ENCODE measurements around the gene DAPK1. TPM values are rescaled to one million over a fixed set of nuclear protein-coding genes. Genes with fewer than 3 reads are reported as not detected.

The DAPK1 gene
- total and polyA plus RNA-seq, 2 donors (not counting 1 experiment from before 2014, with no cell fraction given), result 1.7 to 2.8 TPM

- DNase-seq (no peak), ATAC-seq (ENCODE audit: low read depth) (no peak)
- H3K9me3 ChIP-seq (ENCODE audit: control extremely low read depth in 1 of 3, control insufficient read depth in 2 of 3, insufficient read depth in 1 of 3, low read length in 2 of 3), result peaks cover 0 to 17% (median 3%) of the 10 kb centered on the region in 3 donors
- Mint-ChIP-seq H3K27me3 (no peaks in the 10 kb centered on the region), H3K4me1 (no peaks in the 10 kb centered on the region), H3K9me3 (ENCODE audit: insufficient read depth) (no peaks in the 10 kb centered on the region), H3K27ac (no peak overlapping the region), H3K4me3 (no peak overlapping the region)
- ChIA-PET POLR2A (no interaction called here), CTCF (no interaction called here)
- intact Hi-C loops (cut with micrococcal nuclease), result no loop called here
- H3K27ac ChIP-seq (ENCODE audit: low read length in 2 of 2), result no peak overlapping the region
- no peaks in the 10 kb centered on the region for H3K4me1 ChIP-seq (ENCODE audit: control insufficient read depth in 2 of 2, insufficient read depth in 2 of 2, low read length in 2 of 2)
- 95% methylated on average over 19 of the region's 19 CpGs for WGBS (ENCODE audit: insufficient coverage)
- H3K4me2 ChIP-seq (replicated peaks; ENCODE audit: low read depth, low read length, poor library complexity, severe bottlenecking), result no peak overlapping the region
- no peak overlapping the region for H2AFZ ChIP-seq (ENCODE audit: insufficient read depth, low read depth, low read length, poor library complexity, severe bottlenecking)
- H4K20me1 ChIP-seq (ENCODE audit: control insufficient read depth, insufficient read depth, low read length, poor library complexity, severe bottlenecking), result no peaks in the 10 kb centered on the region
- H3K27me3 ChIP-seq (replicated peaks in 1 of 4; ENCODE audit: control extremely low read depth in 1 of 4, control insufficient read depth in 3 of 4, insufficient read depth in 4 of 4, low read length in 3 of 4), result no peaks in the 10 kb centered on the region
- no peak overlapping the region for H3K4me3 ChIP-seq (ENCODE audit: control extremely low read depth in 1 of 5, extremely low read depth in 1 of 5, insufficient read depth in 1 of 5, low read depth in 2 of 5, low read length in 4 of 5)
- no peaks in the 10 kb centered on the region for H3K79me2 ChIP-seq (ENCODE audit: control insufficient read depth, insufficient read depth, low read length)
- H3K9ac ChIP-seq (ENCODE audit: low read length), result no peak overlapping the region
- H3K36me3 ChIP-seq (replicated peaks in 1 of 2; ENCODE audit: control extremely low read depth in 1 of 2, control insufficient read depth in 1 of 2, extremely low read depth in 1 of 2, insufficient read depth in 2 of 2, low read length in 1 of 2), result no peaks in the 10 kb centered on the region
- no peak for TF ChIP-seq EZH2 (IDR thresholded peaks at IDR 0.05; ENCODE audit: borderline replicate concordance, insufficient read depth, low read depth, low read length, poor library complexity, severe bottlenecking)
- TF ChIP-seq, protein P1, sequence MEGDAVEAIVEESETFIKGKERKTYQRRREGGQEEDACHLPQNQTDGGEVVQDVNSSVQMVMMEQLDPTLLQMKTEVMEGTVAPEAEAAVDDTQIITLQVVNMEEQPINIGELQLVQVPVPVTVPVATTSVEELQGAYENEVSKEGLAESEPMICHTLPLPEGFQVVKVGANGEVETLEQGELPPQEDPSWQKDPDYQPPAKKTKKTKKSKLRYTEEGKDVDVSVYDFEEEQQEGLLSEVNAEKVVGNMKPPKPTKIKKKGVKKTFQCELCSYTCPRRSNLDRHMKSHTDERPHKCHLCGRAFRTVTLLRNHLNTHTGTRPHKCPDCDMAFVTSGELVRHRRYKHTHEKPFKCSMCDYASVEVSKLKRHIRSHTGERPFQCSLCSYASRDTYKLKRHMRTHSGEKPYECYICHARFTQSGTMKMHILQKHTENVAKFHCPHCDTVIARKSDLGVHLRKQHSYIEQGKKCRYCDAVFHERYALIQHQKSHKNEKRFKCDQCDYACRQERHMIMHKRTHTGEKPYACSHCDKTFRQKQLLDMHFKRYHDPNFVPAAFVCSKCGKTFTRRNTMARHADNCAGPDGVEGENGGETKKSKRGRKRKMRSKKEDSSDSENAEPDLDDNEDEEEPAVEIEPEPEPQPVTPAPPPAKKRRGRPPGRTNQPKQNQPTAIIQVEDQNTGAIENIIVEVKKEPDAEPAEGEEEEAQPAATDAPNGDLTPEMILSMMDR (IDR thresholded peaks at IDR 0.05), result no peak
Measured at GRCh38 chr9:87664153-87665060, 166.7 kb downstream of the DAPK1 start.

DNA sequence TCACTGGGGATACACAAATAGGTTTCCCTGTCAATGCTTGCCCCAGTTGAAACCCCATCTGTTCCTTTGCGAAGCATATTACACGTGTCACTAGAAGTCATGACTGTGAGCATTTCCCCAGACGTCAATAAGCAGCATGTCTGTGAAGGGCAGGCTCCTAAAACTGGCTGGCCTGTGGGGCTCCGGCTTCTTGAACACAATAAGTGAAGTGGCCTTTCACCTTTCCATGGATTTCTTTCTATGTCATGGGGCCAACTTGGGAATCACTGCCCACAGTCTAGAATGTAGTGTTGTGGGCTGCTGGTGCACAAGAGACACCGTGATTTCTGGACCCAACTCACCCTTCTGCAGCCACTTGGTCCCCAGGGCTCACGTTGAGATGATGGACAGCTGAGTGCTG, 167.8 kb downstream of the DAPK1 start:
- H3K27me3 Mint-ChIP-seq, result no peaks in the 10 kb centered on the region
- H3K79me2 ChIP-seq (ENCODE audit: control insufficient read depth, insufficient read depth, low read length), result no peaks in the 10 kb centered on the region
- H3K36me3 ChIP-seq (replicated peaks in 1 of 2; ENCODE audit: control extremely low read depth in 1 of 2, control insufficient read depth in 1 of 2, extremely low read depth in 1 of 2, insufficient read depth in 2 of 2, low read length in 1 of 2), result no peaks in the 10 kb centered on the region
- H3K27ac ChIP-seq (ENCODE audit: low read length in 2 of 2), result no peak overlapping the region
- CTCF ChIA-PET, result no interaction called here
- POLR2A ChIA-PET, result no interaction called here
- H3K9me3 Mint-ChIP-seq (ENCODE audit: insufficient read depth), result no peaks in the 10 kb centered on the region
- 93% methylated on average over 6 of the region's 6 CpGs for WGBS (ENCODE audit: insufficient coverage)
- intact Hi-C loops (cut with micrococcal nuclease), result no loop called here
- DNase-seq, result no peak
- no peaks in the 10 kb centered on the region for H3K4me1 ChIP-seq (ENCODE audit: control insufficient read depth in 2 of 2, insufficient read depth in 2 of 2, low read length in 2 of 2)
- H3K4me2 ChIP-seq (replicated peaks; ENCODE audit: low read depth, low read length, poor library complexity, severe bottlenecking), result no peak overlapping the region
- H4K20me1 ChIP-seq (ENCODE audit: control insufficient read depth, insufficient read depth, low read length, poor library complexity, severe bottlenecking), result no peaks in the 10 kb centered on the region
- no peak overlapping the region for H3K27ac Mint-ChIP-seq
- no peak for ATAC-seq (ENCODE audit: low read depth)
- no peak overlapping the region for H3K4me3 ChIP-seq (ENCODE audit: control extremely low read depth in 1 of 5, extremely low read depth in 1 of 5, insufficient read depth in 1 of 5, low read depth in 2 of 5, low read length in 4 of 5)
- no peak overlapping the region for H3K9ac ChIP-seq (ENCODE audit: low read length)
- TF ChIP-seq, protein P1 (IDR thresholded peaks at IDR 0.05), result no peak
- TF ChIP-seq EZH2 (IDR thresholded peaks at IDR 0.05; ENCODE audit: borderline replicate concordance, insufficient read depth, low read depth, low read length, poor library complexity, severe bottlenecking), result no peak
- H3K9me3 ChIP-seq (ENCODE audit: control extremely low read depth in 1 of 3, control insufficient read depth in 2 of 3, insufficient read depth in 1 of 3, low read length in 2 of 3), result peaks cover 0 to 9% (median 3%) of the 10 kb centered on the region in 3 donors
- H3K4me3 Mint-ChIP-seq, result no peak overlapping the region
- H3K4me1 Mint-ChIP-seq, result no peaks in the 10 kb centered on the region
- no peaks in the 10 kb centered on the region for H3K27me3 ChIP-seq (replicated peaks in 1 of 4; ENCODE audit: control extremely low read depth in 1 of 4, control insufficient read depth in 3 of 4, insufficient read depth in 4 of 4, low read length in 3 of 4)
- no peak overlapping the region for H2AFZ ChIP-seq (ENCODE audit: insufficient read depth, low read depth, low read length, poor library complexity, severe bottlenecking)
